GM18511 (cell line): ENCODE data around the gene KLRF2.

Experiments
- ATAC-seq: cut with Tn5 transposase; IDR thresholded peaks from one replicate; pipeline ENCODE4 v1.9.1; 2021; ENCODE audit warnings: mild to moderate bottlenecking, moderate library complexity; ENCODE audit not compliant: unreplicated experiment

KLRF2 gene

GRCh38 chr12:9883175-9883574 is 1.9 kb downstream of the KLRF2 start:
- ATAC-seq, result no peak

- ATAC-seq, result no peak
Observed at GRCh38 chr12:9888665-9889273, 7.5 kb downstream of the KLRF2 start.

GRCh38 chr12:9895215-9895971 is 14.1 kb downstream of the KLRF2 start:
- ATAC-seq, result no peak

- ATAC-seq, result no peak
Observed at GRCh38 chr12:9897535-9897934, 16.2 kb downstream of the KLRF2 start.

GRCh38 chr12:9899209-9899608 is 17.9 kb downstream of the KLRF2 start:
- no peak for ATAC-seq

GRCh38 chr12:9900930-9901329 is 19.6 kb downstream of the KLRF2 start:
- ATAC-seq, result no peak

GRCh38 chr12:9902539-9903228 is 21.4 kb downstream of the KLRF2 start:
- ATAC-seq, result no peak

GRCh38 chr12:9906873-9907272 is 25.6 kb downstream of the KLRF2 start:
- no peak for ATAC-seq

- ATAC-seq, result no peak
Observed at GRCh38 chr12:9907769-9908168, 26.5 kb downstream of the KLRF2 start.

GRCh38 chr12:9908350-9908749 is 27.1 kb downstream of the KLRF2 start:
- no peak for ATAC-seq

GRCh38 chr12:9909724-9910123 is 28.4 kb downstream of the KLRF2 start:
- no peak for ATAC-seq

- ATAC-seq, result no peak
Observed at GRCh38 chr12:9910716-9911421, 29.6 kb downstream of the KLRF2 start.

GRCh38 chr12:9911708-9912107 is 30.4 kb downstream of the KLRF2 start:
- ATAC-seq, result no peak

- ATAC-seq, result no peak
Observed at GRCh38 chr12:9919443-9919842, 38.2 kb downstream of the KLRF2 start.

- no peak for ATAC-seq
Observed at GRCh38 chr12:9920451-9920850, 39.2 kb downstream of the KLRF2 start.

GRCh38 chr12:9922429-9922828 is 41.1 kb downstream of the KLRF2 start:
- ATAC-seq, result no peak

- ATAC-seq, result no peak
Observed at GRCh38 chr12:9925705-9926393, 44.6 kb downstream of the KLRF2 start.

- no peak for ATAC-seq
Observed at GRCh38 chr12:9926876-9927275, 45.6 kb downstream of the KLRF2 start.

GRCh38 chr12:9928607-9929006 is 47.3 kb downstream of the KLRF2 start:
- ATAC-seq, result no peak

GRCh38 chr12:9931245-9931644 is 50.0 kb downstream of the KLRF2 start:
- no peak for ATAC-seq

- ATAC-seq, result no peak
Observed at GRCh38 chr12:9932270-9932669, 51.0 kb downstream of the KLRF2 start, which contains the start of gene CLEC2A. Gene CLEC2A, minus strand, starts transcription at chr12:9932370. Its CDS starts 41 bp downstream, at chr12:9932329.
